HEK293T (cell line): ENCODE measurements around the gene PFDN1.

Experiments
- BHLHE40 ChIP-seq: fragments of 450-650 bp; IDR thresholded peaks from 2 replicates; pipeline ENCODE4 v1.6.1; 2016; ENCODE audit warnings: mild to moderate bottlenecking, moderate library complexity, borderline replicate concordance
- ELF4 ChIP-seq: fragments of 450-650 bp; IDR thresholded peaks from 2 replicates; pipeline ENCODE4 v1.6.1; 2017; ENCODE audit warnings: antibody characterized with exemption
- FOXM1 ChIP-seq: fragments of 450-650 bp; IDR thresholded peaks from 2 replicates; pipeline ENCODE4 v1.6.1; 2017; ENCODE audit warnings: mild to moderate bottlenecking, borderline replicate concordance
- HDGF ChIP-seq: fragments of 450-650 bp; IDR thresholded peaks from 2 replicates; pipeline ENCODE4 v1.6.1; 2017; ENCODE audit warnings: antibody characterized with exemption, borderline replicate concordance
- L3MBTL2 ChIP-seq: fragments of 450-650 bp; conservative IDR thresholded peaks from 2 replicates; pipeline ENCODE4 v1.6.1; 2016; ENCODE audit warnings: mild to moderate bottlenecking
- PKNOX1 ChIP-seq: fragments of 450-650 bp; IDR thresholded peaks from 2 replicates; pipeline ENCODE4 v1.6.1; 2016
- SP1 ChIP-seq: fragments of 450-650 bp; IDR thresholded peaks from 2 replicates; pipeline ENCODE4 v1.6.1; 2017
- SUZ12 ChIP-seq: fragments of 450-650 bp; IDR thresholded peaks from 2 replicates; pipeline ENCODE4 v1.6.1; 2016; ENCODE audit warnings: mild to moderate bottlenecking
- ZNF384 ChIP-seq: fragments of 450-650 bp; IDR thresholded peaks from 2 replicates; pipeline ENCODE4 v1.6.1; 2016

DNA sequence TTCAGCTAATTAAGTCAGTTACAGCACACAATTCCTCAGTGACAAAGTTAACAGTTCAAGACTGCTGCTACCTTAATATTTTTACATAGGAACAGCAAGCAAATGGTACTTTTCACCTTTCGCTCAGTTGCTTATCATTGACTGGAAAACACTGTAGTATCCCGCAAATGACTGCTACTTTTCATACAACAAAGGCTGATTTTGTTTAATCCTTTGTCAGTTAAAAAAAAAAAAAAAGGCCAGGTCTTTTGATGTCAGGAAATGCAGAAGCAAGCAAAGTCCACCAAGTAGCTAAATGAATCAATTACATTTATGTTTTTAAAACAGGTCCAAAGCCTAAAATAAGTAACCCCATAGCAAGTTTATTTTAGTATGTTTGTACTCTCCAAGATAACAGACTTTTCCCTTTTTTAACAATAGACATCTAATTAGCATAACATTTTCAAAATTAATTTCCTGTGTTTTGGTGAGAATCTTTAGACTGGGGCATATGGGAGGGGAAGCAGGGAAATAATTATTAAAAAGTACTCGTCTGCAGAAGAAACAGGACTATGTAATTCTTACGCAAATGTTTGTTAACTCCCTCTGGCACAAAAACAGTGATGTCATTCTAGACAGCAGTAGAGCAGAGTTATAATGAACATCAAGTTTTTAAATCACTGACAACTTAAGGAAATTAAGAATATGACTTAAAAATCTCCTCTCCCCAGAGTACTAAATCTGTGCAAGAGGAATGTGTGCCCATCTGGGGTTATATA is 9.6 kb downstream of the PFDN1 start:
- TF ChIP-seq SP1 (no peak), SUZ12 (no peak), L3MBTL2 (no peak), BHLHE40 (no peak), FOXM1 (no peak), ELF4 (no peak), PKNOX1 (no peak), ZNF384 (no peak), HDGF (no peak)
